NOMO-1 treated with DMSO at 0.1 percent for 48 hours (cell line): ENCODE results near the gene GRIK1.

ENCODE experiments used
- DNase-seq: peaks from one replicate; lab custom pipeline; 2025; ENCODE audit not compliant: unreplicated experiment; lab: John Stamatoyannopoulos, UW

Gene GRIK1

GRCh38 chr21:29788752-29789151, 151.0 kb downstream of the GRIK1 start:
- DNase-seq: no peak

- no peak for DNase-seq
Measured at GRCh38 chr21:29787361-29787909, 152.4 kb downstream of the GRIK1 start.

- peak; percentile 8 for DNase-seq
Measured at GRCh38 chr21:29786496-29787360, 153.1 kb downstream of the GRIK1 start.

GRCh38 chr21:29777160-29777559, 162.6 kb downstream of the GRIK1 start:
- DNase-seq: no peak

- no peak for DNase-seq
Measured at GRCh38 chr21:29775462-29775861, 164.3 kb downstream of the GRIK1 start.

GRCh38 chr21:29771491-29772066, 168.2 kb downstream of the GRIK1 start:
- no peak for DNase-seq

- no peak for DNase-seq
Measured at GRCh38 chr21:29763674-29764073, 176.1 kb downstream of the GRIK1 start.

- DNase-seq: no peak
Measured at GRCh38 chr21:29762570-29763082, 177.2 kb downstream of the GRIK1 start.

- DNase-seq: no peak
Measured at GRCh38 chr21:29753216-29753615, 186.6 kb downstream of the GRIK1 start.

GRCh38 chr21:29751473-29752185, 188.2 kb downstream of the GRIK1 start:
- DNase-seq: no peak

- DNase-seq: no peak
Measured at GRCh38 chr21:29749957-29750356, 189.8 kb downstream of the GRIK1 start.

GRCh38 chr21:29749223-29749622, 190.6 kb downstream of the GRIK1 start:
- DNase-seq: no peak

- no peak for DNase-seq
Measured at GRCh38 chr21:29748391-29749167, 191.2 kb downstream of the GRIK1 start.

GRCh38 chr21:29741761-29742160, 198.0 kb downstream of the GRIK1 start:
- DNase-seq: no peak

GRCh38 chr21:29739176-29739575, 200.6 kb downstream of the GRIK1 start:
- peak; percentile 6 for DNase-seq

GRCh38 chr21:29738730-29739129, 201.1 kb downstream of the GRIK1 start:
- no peak for DNase-seq

GRCh38 chr21:29737186-29737585, 202.6 kb downstream of the GRIK1 start:
- DNase-seq: no peak

GRCh38 chr21:29730281-29730680, 209.5 kb downstream of the GRIK1 start:
- DNase-seq: no peak

GRCh38 chr21:29726044-29726443, 213.8 kb downstream of the GRIK1 start:
- peak; percentile 1 for DNase-seq

GRCh38 chr21:29725025-29725736, 214.6 kb downstream of the GRIK1 start:
- DNase-seq: no peak
